AG04449 (cell line): Measurements from ENCODE around the gene SETD5.

ENCODE experiments used
- CTCF ChIA-PET: fragments of 350-600 bp; formaldehyde crosslinking; extraction: SDS; loops from one replicate; lab custom pipeline; 2021; ENCODE audit warnings: antibody characterized with exemption; lab: Yijun Ruan, JAX
- POLR2A ChIA-PET: fragments of 400-600, 350-600 bp; formaldehyde crosslinking; extraction: SDS; loops from one replicate; lab custom pipeline; 2020; ENCODE audit warnings: antibody characterized with exemption, inconsistent platforms; lab: Yijun Ruan, JAX
- DNase-seq: peaks from one replicate; pipeline ENCODE4 v3.0.0-alpha.2; 2010; ENCODE audit warnings: low read depth, low spot score
- H3K4me3 ChIP-seq: 2 replicates; pipeline ENCODE4 v1.5.1; 2011; ENCODE audit warnings: low read depth, mild to moderate bottlenecking, control low read depth, low read length
- TF ChIP-seq, protein P1 (sequence below): IDR thresholded peaks from one replicate; pipeline ENCODE4 v1.5.1; 2011; ENCODE audit warnings: mild to moderate bottlenecking, moderate library complexity, low read length, control low read depth, inconsistent platforms; ENCODE audit not compliant: insufficient read depth; ENCODE audit errors: missing control alignments

The SETD5 gene

DNA sequence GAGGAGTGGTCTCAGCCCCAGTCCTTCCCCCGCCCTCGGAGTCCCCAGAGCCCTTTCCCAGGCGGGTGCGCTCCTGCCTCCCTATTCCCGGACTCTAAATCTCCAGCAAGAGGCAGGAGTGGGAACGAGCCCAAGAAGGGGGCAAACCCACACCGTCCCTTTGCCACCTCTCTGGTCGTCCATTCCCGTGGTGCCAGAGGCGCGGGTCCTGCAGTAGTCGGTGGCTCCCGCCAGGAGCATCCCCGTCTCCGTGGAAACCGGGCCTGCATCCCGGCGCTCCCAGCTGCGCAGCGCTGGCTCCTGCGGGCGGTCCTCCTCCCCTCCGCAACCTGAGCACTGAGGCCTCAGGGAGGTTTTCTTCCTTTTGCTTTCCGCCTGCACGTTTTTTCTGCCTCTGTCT is 111.4 kb downstream of the SETD5 start:
- POLR2A ChIA-PET = no interaction called here

DNA sequence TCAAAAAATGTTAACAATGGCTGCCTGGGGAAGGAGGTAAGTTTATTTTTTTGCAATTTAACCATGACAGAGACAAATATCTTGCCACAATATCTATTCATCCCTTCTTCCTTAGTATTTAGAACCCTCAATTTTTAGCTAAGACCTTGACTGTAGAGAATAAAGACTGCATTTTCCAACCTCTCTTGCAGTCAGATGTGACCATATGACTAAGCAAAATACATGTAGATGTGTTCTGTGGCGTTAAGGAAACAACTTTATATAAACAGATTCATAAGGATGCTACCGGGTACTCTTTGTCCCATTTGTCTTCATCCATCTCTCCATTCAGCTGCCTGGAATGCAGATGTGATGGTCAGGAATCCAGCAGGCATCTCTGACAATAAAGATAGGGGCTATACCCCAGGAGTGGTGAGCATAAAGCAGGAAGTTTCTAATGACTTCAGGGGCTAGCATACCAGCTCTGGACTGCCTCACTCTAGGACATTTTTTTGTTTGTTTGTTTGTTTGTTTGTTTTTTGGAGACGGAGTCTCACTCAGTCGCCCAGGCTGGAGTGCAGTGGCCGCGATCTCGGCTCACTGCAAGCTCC is 115.1 kb downstream of the SETD5 start:
- ChIA-PET CTCF (interaction anchor here (1.0 to 3.1 kb wide), 2 partner anchors 9 to 11 kb away, joined by 5 to 22 read pairs; no protein-coding TSS in a partner anchor), POLR2A (no interaction called here)
- DNase-seq = no peak
- H3K4me3 ChIP-seq = no peak overlapping the region
- TF ChIP-seq, protein P1, sequence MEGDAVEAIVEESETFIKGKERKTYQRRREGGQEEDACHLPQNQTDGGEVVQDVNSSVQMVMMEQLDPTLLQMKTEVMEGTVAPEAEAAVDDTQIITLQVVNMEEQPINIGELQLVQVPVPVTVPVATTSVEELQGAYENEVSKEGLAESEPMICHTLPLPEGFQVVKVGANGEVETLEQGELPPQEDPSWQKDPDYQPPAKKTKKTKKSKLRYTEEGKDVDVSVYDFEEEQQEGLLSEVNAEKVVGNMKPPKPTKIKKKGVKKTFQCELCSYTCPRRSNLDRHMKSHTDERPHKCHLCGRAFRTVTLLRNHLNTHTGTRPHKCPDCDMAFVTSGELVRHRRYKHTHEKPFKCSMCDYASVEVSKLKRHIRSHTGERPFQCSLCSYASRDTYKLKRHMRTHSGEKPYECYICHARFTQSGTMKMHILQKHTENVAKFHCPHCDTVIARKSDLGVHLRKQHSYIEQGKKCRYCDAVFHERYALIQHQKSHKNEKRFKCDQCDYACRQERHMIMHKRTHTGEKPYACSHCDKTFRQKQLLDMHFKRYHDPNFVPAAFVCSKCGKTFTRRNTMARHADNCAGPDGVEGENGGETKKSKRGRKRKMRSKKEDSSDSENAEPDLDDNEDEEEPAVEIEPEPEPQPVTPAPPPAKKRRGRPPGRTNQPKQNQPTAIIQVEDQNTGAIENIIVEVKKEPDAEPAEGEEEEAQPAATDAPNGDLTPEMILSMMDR = no peak

More for the DNA sequence above, 111.4 kb downstream of the SETD5 start:
- CTCF ChIA-PET = no interaction called here
- DNase-seq = no peak
- H3K4me3 ChIP-seq = no peak overlapping the region
- TF ChIP-seq, protein P1 = no peak

DNA sequence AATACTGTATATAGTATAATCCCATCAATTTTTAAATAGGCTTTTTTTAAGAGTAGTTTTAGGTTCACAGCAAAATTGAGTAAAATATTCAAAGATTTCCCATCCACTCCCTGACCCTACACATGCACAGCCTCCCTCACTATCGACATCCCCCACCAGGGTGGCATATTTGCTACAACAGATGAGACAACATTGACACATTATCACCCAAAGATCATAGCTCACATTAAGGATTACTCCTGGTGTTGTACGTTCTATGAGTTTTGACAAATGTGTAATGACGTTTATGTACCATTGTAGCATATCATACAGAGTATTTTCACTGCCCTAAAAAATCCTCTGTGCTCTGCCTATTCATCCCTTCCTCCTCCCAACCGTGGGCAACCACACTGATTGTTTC is 116.9 kb downstream of the SETD5 start:
- no peak overlapping the region for H3K4me3 ChIP-seq
- DNase-seq = no peak
- TF ChIP-seq, protein P1 = no peak
- ChIA-PET CTCF (interaction anchor here (2.3 kb wide), 1 partner anchor 10 kb away, joined by 12 read pairs; no protein-coding TSS in a partner anchor), POLR2A (no interaction called here)

DNA sequence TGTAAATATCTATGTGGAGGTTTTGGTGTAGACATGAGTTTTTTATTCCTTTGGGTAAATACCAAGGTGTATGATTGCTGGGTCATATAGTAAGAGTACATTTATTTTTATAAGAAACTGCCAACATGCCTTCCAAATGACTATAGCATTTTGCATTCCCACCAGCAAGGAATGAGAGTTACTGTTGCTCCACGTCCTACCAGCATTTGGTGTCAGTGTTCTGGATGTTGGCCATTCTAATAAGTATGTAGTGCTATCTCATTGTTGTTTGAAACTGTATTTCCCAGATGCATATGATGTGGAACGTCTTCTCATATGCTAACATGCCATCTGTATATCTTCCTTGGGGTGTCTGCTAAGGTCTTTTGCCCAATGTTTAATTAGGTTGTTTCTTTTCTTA is 117.5 kb downstream of the SETD5 start:
- H3K4me3 ChIP-seq = no peak overlapping the region
- TF ChIP-seq, protein P1 = no peak
- POLR2A ChIA-PET = no interaction called here
- CTCF ChIA-PET = interaction anchor here (2.3 kb wide), 1 partner anchor 11 kb away, joined by 12 read pairs; no protein-coding TSS in a partner anchor
- no peak for DNase-seq

DNA sequence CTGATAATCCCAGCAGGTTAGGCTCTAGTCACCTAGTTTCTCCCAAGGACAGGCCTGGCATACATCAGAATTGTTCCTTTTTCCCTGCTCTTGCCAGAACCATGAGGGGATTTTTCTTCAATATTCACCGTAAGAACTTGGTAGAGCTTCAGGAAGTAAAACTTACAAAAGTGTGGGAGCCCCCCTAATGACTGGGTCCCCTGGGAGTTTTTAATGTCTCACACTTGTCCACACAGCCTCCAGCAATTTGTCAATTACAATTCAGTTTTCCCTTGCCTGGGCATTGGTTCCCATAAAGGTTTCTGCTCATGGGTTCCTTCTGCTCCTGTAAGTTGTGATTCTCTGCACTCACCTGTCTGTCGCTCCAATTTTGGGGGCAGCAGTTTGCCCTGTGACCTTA is 127.7 kb downstream of the SETD5 start:
- DNase-seq = no peak
- TF ChIP-seq, protein P1 = no peak
- ChIA-PET POLR2A (no interaction called here), CTCF (no interaction called here)
- H3K4me3 ChIP-seq = no peak overlapping the region
